H1 (cell line): ENCODE results near the gene SCNM1. TPM values are rescaled to one million over a fixed set of nuclear protein-coding genes. Genes with fewer than 3 reads are reported as not detected.
A peak's percentile ranks its signal among the peaks of the same experiment; 100 is the strongest.

ENCODE experiments used
- CTCF ChIA-PET: fragments of 300-600 bp; sonication (Branson Sonifier 250); formaldehyde crosslinking; loops from one replicate; lab custom pipeline; 2021; ENCODE audit not compliant: partially characterized antibody; lab: Charles Lee
- POLR2A ChIA-PET: fragments of 300-600 bp; sonication (Branson Sonifier 250); formaldehyde crosslinking; loops from one replicate; lab custom pipeline; 2021; ENCODE audit warnings: inconsistent platforms; ENCODE audit not compliant: partially characterized antibody; lab: Charles Lee
- DNase-seq, 2 experiments: peaks; one replicate each; pipeline versions ENCODE4 v3.0.0 to v3.0.0-alpha.2; 2010 to 2022; ENCODE audit warnings: low spot score in 2 of 2, low read depth in 1 of 2, mixed read lengths in 1 of 2
- FAIRE-seq: peaks from 2 replicates; lab custom pipeline; 2011; peaks lifted over from hg19 to GRCh38; lab: Jason Lieb, UNC
- H2AFZ ChIP-seq: 2 replicates; pipeline ENCODE4 v1.8.1; 2012; ENCODE audit warnings: low read length, inconsistent platforms
- H2AK5ac ChIP-seq: 2 replicates; pipeline ENCODE4 v1.6.1; 2013; ENCODE audit warnings: low read depth, low read length
- H2BK120ac ChIP-seq: replicated peaks from 2 replicates; pipeline ENCODE3; 2013; ENCODE audit warnings: low read depth, low read length, inconsistent platforms
- H2BK12ac ChIP-seq: 2 replicates; pipeline ENCODE4 v1.6.1; 2013; ENCODE audit warnings: low read depth, low read length
- H2BK15ac ChIP-seq: 2 replicates; pipeline ENCODE4 v1.6.1; 2013; ENCODE audit warnings: low read length
- H2BK20ac ChIP-seq: 2 replicates; pipeline ENCODE4 v1.6.1; 2013; ENCODE audit warnings: low read length
- H2BK5ac ChIP-seq: 2 replicates; pipeline ENCODE4 v1.6.1; 2013; ENCODE audit warnings: low read depth, low read length
- H3K14ac ChIP-seq: 2 replicates; pipeline ENCODE4 v1.6.1; 2013; ENCODE audit warnings: inconsistent platforms; ENCODE audit not compliant: insufficient read length
- H3K18ac ChIP-seq: 2 replicates; pipeline ENCODE4 v1.6.1; 2013; ENCODE audit warnings: low read length; ENCODE audit errors: extremely low read depth
- H3K23ac ChIP-seq: 2 replicates; pipeline ENCODE4 v1.6.1; 2013; ENCODE audit warnings: inconsistent platforms; ENCODE audit not compliant: insufficient read length
- H3K23me2 ChIP-seq: 2 replicates; pipeline ENCODE4 v1.6.1; 2013; ENCODE audit warnings: low read depth, low read length
- H3K27ac ChIP-seq: 2 replicates; pipeline ENCODE4 v1.6.1; 2011; ENCODE audit warnings: low read depth, low read length, inconsistent platforms
- H3K27me3 ChIP-seq, 4 experiments: replicated peaks in 1 of 4; 1 replicate in 1 of 4; 2 replicates in 3 of 4; pipeline versions ENCODE4 v1.6.1 to v1.8.1; 2011 to 2013; ENCODE audit warnings: low read length in 3 of 4, mild to moderate bottlenecking in 3 of 4, inconsistent platforms in 2 of 4, mixed read lengths in 2 of 4, moderate library complexity in 1 of 4; ENCODE audit not compliant: control insufficient read depth in 3 of 4, insufficient read depth in 3 of 4; ENCODE audit errors: extremely low read depth in 1 of 4
- H3K36me3 ChIP-seq, 4 experiments: 2 replicates each; pipeline versions ENCODE4 v1.6.1 to v1.8.1; 2011 to 2013; ENCODE audit warnings: mild to moderate bottlenecking in 4 of 4, low read length in 3 of 4, moderate library complexity in 2 of 4, control low read depth in 1 of 4, inconsistent platforms in 1 of 4; ENCODE audit not compliant: insufficient read depth in 4 of 4, control insufficient read depth in 2 of 4
- H3K4ac ChIP-seq: replicated peaks from 2 replicates; pipeline ENCODE3; 2013; ENCODE audit warnings: low read length, low read depth, mixed read lengths, inconsistent platforms; ENCODE audit not compliant: insufficient read length
- H3K4me1 ChIP-seq, 4 experiments: replicated peaks in 1 of 4; 1 replicate in 1 of 4; 2 replicates in 3 of 4; pipeline versions ENCODE4 v1.6.1 to v1.8.1; 2011 to 2013; ENCODE audit warnings: low read length in 3 of 4, inconsistent platforms in 2 of 4, mixed read lengths in 1 of 4; ENCODE audit not compliant: insufficient read depth in 4 of 4, control insufficient read depth in 3 of 4
- H3K4me2 ChIP-seq, 2 experiments: 2 replicates each; pipeline versions ENCODE4 v1.6.1 to v1.8.1; 2011 to 2013; ENCODE audit warnings: low read depth in 2 of 2, low read length in 2 of 2, control low read depth in 1 of 2, inconsistent platforms in 1 of 2, mild to moderate bottlenecking in 1 of 2; ENCODE audit not compliant: insufficient read depth in 1 of 2
- H3K4me3 ChIP-seq, 4 experiments: fragments of 200-600, 300-600 bp in 1 of 4; sonication (generic), shearing (Covaris generic), sonication (Bioruptor Twin) in 1 of 4; 2 replicates each; pipeline versions ENCODE4 v1.5.1 to v1.8.1; 2011 to 2016; ENCODE audit warnings: low read length in 4 of 4, low read depth in 3 of 4, control low read depth in 2 of 4, inconsistent platforms in 2 of 4, mild to moderate bottlenecking in 2 of 4, mixed read lengths in 1 of 4, moderate library complexity in 1 of 4; ENCODE audit not compliant: insufficient read depth in 2 of 4; ENCODE audit errors: extremely low read depth in 1 of 4
- H3K56ac ChIP-seq: replicated peaks from 2 replicates; pipeline ENCODE3; 2013; ENCODE audit warnings: low read depth, mild to moderate bottlenecking, mixed read lengths, low read length, inconsistent platforms; ENCODE audit not compliant: insufficient read length
- H3K79me1 ChIP-seq: 2 replicates; pipeline ENCODE4 v1.6.1; 2013; ENCODE audit warnings: low read depth, low read length, control low read depth
- H3K79me2 ChIP-seq, 2 experiments: 2 replicates each; pipeline versions ENCODE4 v1.6.1 to v1.8.1; 2012 to 2013; ENCODE audit warnings: low read length in 2 of 2, mild to moderate bottlenecking in 2 of 2, inconsistent platforms in 1 of 2; ENCODE audit not compliant: insufficient read depth in 2 of 2, control insufficient read depth in 1 of 2
- H3K9ac ChIP-seq, 4 experiments: replicated peaks in 1 of 4; 1 replicate in 1 of 4; 2 replicates in 3 of 4; pipeline versions ENCODE4 v1.6.1 to v1.8.1; 2011 to 2013; ENCODE audit warnings: low read depth in 3 of 4, low read length in 3 of 4, control low read depth in 2 of 4, mild to moderate bottlenecking in 2 of 4, moderate library complexity in 2 of 4, inconsistent platforms in 1 of 4; ENCODE audit errors: extremely low read depth in 1 of 4
- H3K9me3 ChIP-seq, 2 experiments: 2 replicates each; pipeline versions ENCODE4 v1.6.1 to v1.8.1; 2012 to 2013; ENCODE audit warnings: mild to moderate bottlenecking in 2 of 2, moderate library complexity in 2 of 2, control low read depth in 1 of 2, inconsistent platforms in 1 of 2, low read depth in 1 of 2, low read length in 1 of 2, mixed read lengths in 1 of 2; ENCODE audit not compliant: insufficient read depth in 2 of 2
- H4K20me1 ChIP-seq, 2 experiments: replicated peaks in 1 of 2; 2 replicates each; pipeline versions ENCODE3 to v1.8.1; 2011 to 2013; ENCODE audit warnings: inconsistent platforms in 2 of 2, low read length in 2 of 2, mild to moderate bottlenecking in 1 of 2; ENCODE audit not compliant: insufficient read depth in 2 of 2, control insufficient read depth in 1 of 2
- H4K5ac ChIP-seq: 2 replicates; pipeline ENCODE4 v1.6.1; 2013; ENCODE audit warnings: low read length, low read depth, mixed read lengths, inconsistent platforms; ENCODE audit not compliant: insufficient read length
- H4K8ac ChIP-seq: 2 replicates; pipeline ENCODE4 v1.8.0; 2013; ENCODE audit warnings: mild to moderate bottlenecking, moderate library complexity, low read length, inconsistent platforms; ENCODE audit not compliant: insufficient read depth; ENCODE audit errors: extremely low read depth
- H4K91ac ChIP-seq: replicated peaks from 2 replicates; pipeline ENCODE3; 2013; ENCODE audit warnings: low read length, mixed read lengths, inconsistent platforms; ENCODE audit not compliant: insufficient read length
- CTBP2 ChIP-seq: IDR thresholded peaks from 2 replicates; pipeline ENCODE4 v1.7.0; 2011; ENCODE audit warnings: borderline replicate concordance, mild to moderate bottlenecking, moderate library complexity, mixed read lengths, low read length; ENCODE audit not compliant: insufficient read depth, insufficient read length
- JUND ChIP-seq: IDR thresholded peaks from 2 replicates; pipeline ENCODE4 v1.6.1; 2011; ENCODE audit warnings: mild to moderate bottlenecking, improper control_type of control experiment, low read length
- KDM1A ChIP-seq: fragments of 200-600, 300-600 bp; sonication (generic); IDR thresholded peaks from 2 replicates; pipeline ENCODE4 v1.7.1; 2016; ENCODE audit warnings: mild to moderate bottlenecking, low read length, borderline replicate concordance
- SIN3A ChIP-seq, 2 experiments: IDR thresholded peaks in 1 of 2; conservative IDR thresholded peaks in 1 of 2; 2 replicates each; pipeline ENCODE4 v1.6.1; 2011 to 2012; ENCODE audit warnings: low read length in 2 of 2, improper control_type of control experiment in 1 of 2, low read depth in 1 of 2, mild to moderate bottlenecking in 1 of 2
- SUZ12 ChIP-seq: fragments of 200-600 bp; sonication (generic); IDR thresholded peaks from 2 replicates; pipeline ENCODE4 v1.6.1; 2012; ENCODE audit warnings: mild to moderate bottlenecking, inconsistent platforms, low read length, moderate library complexity, mixed read lengths
- TEAD4 ChIP-seq: IDR thresholded peaks from 2 replicates; pipeline ENCODE4 v1.6.1; 2012; ENCODE audit warnings: low read depth, low read length, inconsistent platforms, mixed read lengths
- YY1 ChIP-seq: IDR thresholded peaks from 2 replicates; pipeline ENCODE4 v1.6.1; 2011; ENCODE audit warnings: low read depth, mild to moderate bottlenecking, low read length
- WGBS, 2 experiments: shearing (Covaris generic) in 1 of 2; methylation state at CpG; one replicate each; pipeline versions ENCODE4 v1.1.6 to v1.1.7; 2013 to 2015; ENCODE audit warnings: low lambda C conversion rate in 2 of 2, mixed read lengths in 2 of 2, inconsistent platforms in 1 of 2, low coverage in 1 of 2, missing lambda C conversion rate in 1 of 2; ENCODE audit not compliant: insufficient replicate concordance in 2 of 2, insufficient coverage in 1 of 2, insufficient read length in 1 of 2; ENCODE audit errors: extremely low coverage in 1 of 2, missing lambda C conversion rate in 1 of 2; 5-methylcytosine and 5-hydroxymethylcytosine counted together
- polyA plus RNA-seq, 7 experiments: library from polyadenylated mRNA; depleted of rRNA in 3 of 7; stranded (reverse) in 5 of 7; unstranded in 2 of 7; fragments of >200 nt in 5 of 7; fragments of 200-250 nt in 2 of 7; gene quantifications; 1 replicate in 5 of 7; 2 replicates in 1 of 7; 4 replicates in 1 of 7; pipeline versions ENCODE4 v1.2.1 to v1.2.3, GENCODE V29; 2011 to 2013; ENCODE audit warnings: missing spikeins in 2 of 7, mixed read lengths in 2 of 7
- total RNA-seq: library from RNA; stranded (reverse); fragmentation: NEBNext Ultra II Directional; extraction: Animal tissue kit (Norgen Biotek cat#: 25700); gene quantifications from 2 replicates; pipeline ENCODE4 v1.2.1, GENCODE V29; 2021
- TF ChIP-seq, protein P1 (sequence below): IDR thresholded peaks from 2 replicates; pipeline ENCODE4 v1.6.1; 2012; ENCODE audit warnings: inconsistent platforms
- TF ChIP-seq, protein P2 (sequence below): IDR thresholded peaks from 2 replicates; pipeline ENCODE4 v1.6.1; 2011; ENCODE audit warnings: low read length, improper control_type of control experiment

Gene SCNM1
- total and polyA plus RNA-seq, 2 of the 8 experiments (the other 6 are each of a cell fraction or from before 2014, with no cell fraction given): 13.6 to 46.2 TPM

DNA sequence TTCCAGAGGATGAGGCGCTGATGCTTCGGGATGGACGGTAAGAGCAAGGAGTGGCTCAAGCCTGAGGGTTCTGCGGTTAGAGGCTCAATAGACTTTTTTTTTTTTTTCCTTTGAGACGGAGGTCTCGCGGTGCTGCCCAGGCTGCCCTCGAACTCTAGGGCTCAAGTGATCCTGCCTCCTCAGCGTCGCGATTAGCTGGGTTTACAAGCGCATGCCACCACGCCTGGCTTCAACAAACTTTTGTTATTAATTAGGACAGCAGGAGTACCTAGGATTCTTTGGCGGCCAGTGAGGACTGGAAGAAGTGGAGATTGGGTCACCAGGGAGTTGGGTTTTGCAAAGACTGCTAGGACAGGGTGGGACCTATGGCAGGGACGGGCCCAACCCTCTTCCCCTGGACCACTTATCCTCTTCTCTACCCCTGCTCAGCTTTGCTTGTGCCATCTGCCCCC, 587 bp downstream of the SCNM1 start:
- H3K79me1 ChIP-seq: 0 out of 2 replicates have a peak, but pooled peaks cover 3% of the 10 kb centered on the region
- peaks cover 0 to 12% (median 4%) of the 10 kb centered on the region in 4 experiments; a peak in 5 of 8 replicates for H3K36me3 ChIP-seq
- H3K27ac ChIP-seq: peak overlapping the region; percentile 41

More for the DNA sequence above, 587 bp downstream of the SCNM1 start:
- Histone ChIP-seq H3K14ac (no peak overlapping the region), H3K18ac (no peak overlapping the region), H2AK5ac (no peak overlapping the region; the same call in 1 of the 2 replicates), H3K4ac (no peak overlapping the region), H3K4me1 (peaks cover 5 to 10% (median 5%) of the 10 kb centered on the region in 4 experiments), H3K23ac (no peak overlapping the region), H2BK20ac (no peak overlapping the region), H4K8ac (0 out of 2 replicates have a peak overlapping the region, but pooled peaks have one; percentile 42), H4K20me1 (no peaks in the 10 kb centered on the region), H2BK120ac (no peak overlapping the region), H3K4me2 (peak overlapping the region; percentile 86 to 89), H3K23me2 (peaks cover 17% of the 10 kb centered on the region), H3K9ac (peak overlapping the region; percentile 78 to 81 (median 80)), H2BK12ac (no peak overlapping the region), H2BK5ac (peak overlapping the region; percentile 73), H3K9me3 (no peaks in the 10 kb centered on the region), H4K91ac (no peak overlapping the region), H3K79me2 (peaks cover 0 to 12% of the 10 kb centered on the region in 2 experiments; a peak in 2 of 4 replicates), H2AFZ (peak overlapping the region; percentile 90; the same call in 1 of the 2 replicates), H2BK15ac (no peak overlapping the region), H3K56ac (peak overlapping the region; percentile 56), H3K4me3 (peak overlapping the region; percentile 80 to 99 (median 95)), H4K5ac (no peak overlapping the region), H3K27me3 (no peaks in the 10 kb centered on the region)
- DNase-seq: no peak
- CTCF ChIA-PET: interaction anchor here (1.0 to 2.7 kb wide), 4 partner anchors 9 to 56 kb away, joined by 3 to 10 read pairs (median 5); partner anchors contain the start of gene TMOD4
- no peak for FAIRE-seq
- POLR2A ChIA-PET: interaction anchor here (0.6 to 2.4 kb wide), 12 partner anchors 9 to 119 kb away, joined by 3 to 13 read pairs (median 4); partner anchors contain the start of genes PSMD4 and TMOD4
- TF ChIP-seq SIN3A (conservative IDR thresholded peaks at IDR 0.05 in 1 of 2, IDR thresholded peaks at IDR 0.05 in 1 of 2; ENCODE audit: low read depth in 1 of 2, low read length in 2 of 2) (no peak), SUZ12 (no peak), YY1 (no peak), CTBP2 (no peak), TEAD4 (no peak), KDM1A (no peak), JUND (no peak)
- TF ChIP-seq, protein P1, sequence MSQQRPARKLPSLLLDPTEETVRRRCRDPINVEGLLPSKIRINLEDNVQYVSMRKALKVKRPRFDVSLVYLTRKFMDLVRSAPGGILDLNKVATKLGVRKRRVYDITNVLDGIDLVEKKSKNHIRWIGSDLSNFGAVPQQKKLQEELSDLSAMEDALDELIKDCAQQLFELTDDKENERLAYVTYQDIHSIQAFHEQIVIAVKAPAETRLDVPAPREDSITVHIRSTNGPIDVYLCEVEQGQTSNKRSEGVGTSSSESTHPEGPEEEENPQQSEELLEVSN: no peak
- TF ChIP-seq, protein P2, sequence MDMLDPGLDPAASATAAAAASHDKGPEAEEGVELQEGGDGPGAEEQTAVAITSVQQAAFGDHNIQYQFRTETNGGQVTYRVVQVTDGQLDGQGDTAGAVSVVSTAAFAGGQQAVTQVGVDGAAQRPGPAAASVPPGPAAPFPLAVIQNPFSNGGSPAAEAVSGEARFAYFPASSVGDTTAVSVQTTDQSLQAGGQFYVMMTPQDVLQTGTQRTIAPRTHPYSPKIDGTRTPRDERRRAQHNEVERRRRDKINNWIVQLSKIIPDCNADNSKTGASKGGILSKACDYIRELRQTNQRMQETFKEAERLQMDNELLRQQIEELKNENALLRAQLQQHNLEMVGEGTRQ: no peak
- 17% methylated on average over 12 of the region's 15 CpGs; no CpG with 5 or more reads in 1 of the 2 experiments for WGBS, 2 experiments
